ENCODE data around the gene TOMT. TPM values are rescaled to one million over a fixed set of nuclear protein-coding genes. Genes with fewer than 3 reads are reported as not detected.

Gene TOMT
- total RNA-seq, 4 donors from 2014 or later = not detected

DNA sequence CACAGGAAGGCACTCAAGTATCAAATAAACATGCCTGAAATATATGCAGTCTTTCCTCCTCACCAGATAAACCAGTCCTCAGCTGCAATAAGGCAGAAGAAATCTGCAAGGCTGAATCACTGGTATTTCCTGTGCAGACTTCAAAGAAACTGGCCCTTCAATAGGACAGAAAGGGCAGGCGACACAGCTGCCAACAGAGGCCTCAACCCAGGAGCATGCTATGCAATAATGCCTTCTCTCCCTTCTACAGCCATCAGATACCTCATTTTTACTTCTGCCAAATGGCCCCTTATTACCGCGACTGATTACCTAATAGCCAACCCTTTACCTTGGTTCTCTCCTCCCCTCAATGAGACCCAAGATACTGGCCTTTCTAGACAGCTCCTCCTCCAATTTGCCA, 33.4 kb upstream of the TOMT start:
- Histone ChIP-seq H3K27ac (no peak overlapping the region), H3K27me3 (no peaks in the 10 kb centered on the region), H3K9me3 (no peaks in the 10 kb centered on the region), H3K4me3 (no peak overlapping the region), H3K36me3 (no peaks in the 10 kb centered on the region), H3K4me1 (peaks cover 31 to 42% of the 10 kb centered on the region in 2 donors)
- no peak for ATAC-seq
- TF ChIP-seq, protein P1, sequence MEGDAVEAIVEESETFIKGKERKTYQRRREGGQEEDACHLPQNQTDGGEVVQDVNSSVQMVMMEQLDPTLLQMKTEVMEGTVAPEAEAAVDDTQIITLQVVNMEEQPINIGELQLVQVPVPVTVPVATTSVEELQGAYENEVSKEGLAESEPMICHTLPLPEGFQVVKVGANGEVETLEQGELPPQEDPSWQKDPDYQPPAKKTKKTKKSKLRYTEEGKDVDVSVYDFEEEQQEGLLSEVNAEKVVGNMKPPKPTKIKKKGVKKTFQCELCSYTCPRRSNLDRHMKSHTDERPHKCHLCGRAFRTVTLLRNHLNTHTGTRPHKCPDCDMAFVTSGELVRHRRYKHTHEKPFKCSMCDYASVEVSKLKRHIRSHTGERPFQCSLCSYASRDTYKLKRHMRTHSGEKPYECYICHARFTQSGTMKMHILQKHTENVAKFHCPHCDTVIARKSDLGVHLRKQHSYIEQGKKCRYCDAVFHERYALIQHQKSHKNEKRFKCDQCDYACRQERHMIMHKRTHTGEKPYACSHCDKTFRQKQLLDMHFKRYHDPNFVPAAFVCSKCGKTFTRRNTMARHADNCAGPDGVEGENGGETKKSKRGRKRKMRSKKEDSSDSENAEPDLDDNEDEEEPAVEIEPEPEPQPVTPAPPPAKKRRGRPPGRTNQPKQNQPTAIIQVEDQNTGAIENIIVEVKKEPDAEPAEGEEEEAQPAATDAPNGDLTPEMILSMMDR (IDR thresholded peaks at IDR 0.05 in 4 of 5, conservative IDR thresholded peaks at IDR 0.05 in 1 of 5) = no peak
- no peak for TF ChIP-seq POLR2A (IDR thresholded peaks at IDR 0.05)
- no peak for DNase-seq
- intact Hi-C loops (cut with DNase I; ENCODE audit: low total_unique reads) = no loop called here
- in situ Hi-C loops (cut with MboI; ENCODE audit: low sequenced_read_pairs in 4 of 4) = no loop called here

DNA sequence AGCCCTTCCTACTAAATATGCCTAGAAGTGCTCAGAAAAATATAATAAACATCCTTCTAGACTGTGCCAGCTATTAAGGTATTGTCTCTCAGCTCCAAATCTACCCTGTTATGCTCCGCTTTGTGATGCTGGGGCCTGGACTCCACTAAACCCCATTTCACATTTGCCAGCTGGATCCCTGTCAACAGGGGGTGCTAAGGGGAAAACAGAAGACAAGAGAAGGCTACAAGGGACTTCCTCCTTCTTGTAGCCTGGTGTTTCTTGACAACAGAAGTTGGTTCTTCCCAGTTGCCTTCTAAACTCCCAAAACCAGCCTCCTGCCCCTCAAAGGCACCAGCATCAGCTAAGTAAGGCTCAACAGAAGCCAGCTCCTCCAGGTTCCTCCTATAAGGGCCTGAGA, 30.6 kb upstream of the TOMT start:
- Histone ChIP-seq H3K4me1 (peaks cover 20 to 27% of the 10 kb centered on the region in 2 donors), H3K4me3 (no peak overlapping the region), H3K27me3 (no peaks in the 10 kb centered on the region), H3K27ac (no peak overlapping the region), H3K36me3 (no peaks in the 10 kb centered on the region), H3K9me3 (no peaks in the 10 kb centered on the region)
- TF ChIP-seq POLR2A (IDR thresholded peaks at IDR 0.05) = no peak
- TF ChIP-seq, protein P1 (IDR thresholded peaks at IDR 0.05 in 4 of 5, conservative IDR thresholded peaks at IDR 0.05 in 1 of 5) = no peak
- intact Hi-C loops (cut with DNase I; ENCODE audit: low total_unique reads) = no loop called here
- ATAC-seq (no peak), DNase-seq (no peak)
- in situ Hi-C loops (cut with MboI; ENCODE audit: low sequenced_read_pairs in 4 of 4) = loop anchor here in 3 of 4 donors (5.0 kb wide), 2 partner anchors 33 to 38 kb away; no protein-coding TSS in a partner anchor

DNA sequence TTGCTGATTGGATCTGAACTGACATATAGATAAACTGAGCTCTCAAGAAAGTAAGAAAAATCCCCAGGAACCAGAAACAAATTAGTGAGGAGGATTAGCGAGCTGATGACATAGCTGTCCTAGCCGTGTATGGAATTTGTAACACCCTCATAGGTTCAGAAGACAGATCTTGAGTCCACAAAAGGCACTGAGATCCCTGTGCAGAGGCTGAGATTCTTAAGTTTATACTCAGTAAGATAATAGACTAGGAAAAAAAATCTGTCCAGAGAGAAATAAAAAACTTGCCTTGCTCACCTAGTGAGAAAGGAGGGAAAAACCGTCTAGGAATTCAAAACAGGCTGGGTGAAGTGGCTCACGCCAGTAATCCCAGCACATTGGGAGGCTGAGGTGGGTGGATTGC, 30.0 kb upstream of the TOMT start:
- no peaks in the 10 kb centered on the region for H3K9me3 ChIP-seq
- H3K4me1 ChIP-seq = peaks cover 13 to 22% of the 10 kb centered on the region in 2 donors
- ATAC-seq (no peak), DNase-seq (no peak)
- in situ Hi-C loops (cut with MboI; ENCODE audit: low sequenced_read_pairs in 4 of 4) = loop anchor here in 3 of 4 donors (5.0 kb wide), 2 partner anchors 33 to 38 kb away; no protein-coding TSS in a partner anchor
- no peaks in the 10 kb centered on the region for H3K27me3 ChIP-seq
- no peaks in the 10 kb centered on the region for H3K36me3 ChIP-seq
- no peak overlapping the region for H3K4me3 ChIP-seq
- TF ChIP-seq, protein P1 (IDR thresholded peaks at IDR 0.05 in 4 of 5, conservative IDR thresholded peaks at IDR 0.05 in 1 of 5) = no peak
- no peak for TF ChIP-seq POLR2A (IDR thresholded peaks at IDR 0.05)
- intact Hi-C loops (cut with DNase I; ENCODE audit: low total_unique reads) = no loop called here
- no peak overlapping the region for H3K27ac ChIP-seq

DNA sequence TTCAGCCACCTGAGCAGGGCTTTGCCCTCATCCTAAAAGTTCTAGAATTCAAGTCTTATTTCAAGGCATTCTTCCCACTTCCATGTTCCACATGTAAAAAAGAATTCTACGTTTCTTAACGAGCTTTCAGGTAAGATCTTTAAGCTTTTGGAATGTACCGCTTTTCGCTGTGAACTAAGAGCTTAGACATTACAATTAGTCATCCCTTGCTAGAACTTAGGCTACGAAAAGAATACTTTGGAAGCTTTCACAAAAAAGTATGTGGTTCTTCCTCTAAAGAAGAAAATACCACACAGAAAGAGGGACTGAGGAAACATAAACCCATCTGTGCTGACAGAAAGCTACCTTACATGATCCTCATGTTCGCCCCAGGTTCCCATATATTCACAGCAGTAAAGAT, 27.2 kb upstream of the TOMT start:
- in situ Hi-C loops (cut with MboI; ENCODE audit: low sequenced_read_pairs in 4 of 4) = loop anchor here in 3 of 4 donors (5.0 kb wide), 2 partner anchors 36 to 41 kb away; no protein-coding TSS in a partner anchor
- H3K4me1 ChIP-seq = peaks cover 14 to 19% of the 10 kb centered on the region in 2 donors
- no peaks in the 10 kb centered on the region for H3K36me3 ChIP-seq
- no peak for TF ChIP-seq POLR2A (IDR thresholded peaks at IDR 0.05)
- TF ChIP-seq, protein P1 (IDR thresholded peaks at IDR 0.05 in 4 of 5, conservative IDR thresholded peaks at IDR 0.05 in 1 of 5) = no peak
- ATAC-seq (no peak), DNase-seq (no peak)
- intact Hi-C loops (cut with DNase I; ENCODE audit: low total_unique reads) = no loop called here
- H3K9me3 ChIP-seq = no peaks in the 10 kb centered on the region
- no peak overlapping the region for H3K4me3 ChIP-seq
- no peaks in the 10 kb centered on the region for H3K27me3 ChIP-seq
- peak overlapping the region; percentile 87 to 98 (median 94) for H3K27ac ChIP-seq

Measured in gastrocnemius medialis (tissue), 4 donors.